LNCAP (cell line): ENCODE measurements around the gene CBFB.

ENCODE experiments used
- TF ChIP-seq, protein P1 (sequence below): fragments of 450-650 bp; IDR thresholded peaks from 2 replicates; pipeline ENCODE4 v1.5.1; 2017; ENCODE audit warnings: mild to moderate bottlenecking

Gene CBFB

GRCh38 chr16:67019171-67019570 is 9.8 kb upstream of the CBFB start:
- TF ChIP-seq, protein P1, sequence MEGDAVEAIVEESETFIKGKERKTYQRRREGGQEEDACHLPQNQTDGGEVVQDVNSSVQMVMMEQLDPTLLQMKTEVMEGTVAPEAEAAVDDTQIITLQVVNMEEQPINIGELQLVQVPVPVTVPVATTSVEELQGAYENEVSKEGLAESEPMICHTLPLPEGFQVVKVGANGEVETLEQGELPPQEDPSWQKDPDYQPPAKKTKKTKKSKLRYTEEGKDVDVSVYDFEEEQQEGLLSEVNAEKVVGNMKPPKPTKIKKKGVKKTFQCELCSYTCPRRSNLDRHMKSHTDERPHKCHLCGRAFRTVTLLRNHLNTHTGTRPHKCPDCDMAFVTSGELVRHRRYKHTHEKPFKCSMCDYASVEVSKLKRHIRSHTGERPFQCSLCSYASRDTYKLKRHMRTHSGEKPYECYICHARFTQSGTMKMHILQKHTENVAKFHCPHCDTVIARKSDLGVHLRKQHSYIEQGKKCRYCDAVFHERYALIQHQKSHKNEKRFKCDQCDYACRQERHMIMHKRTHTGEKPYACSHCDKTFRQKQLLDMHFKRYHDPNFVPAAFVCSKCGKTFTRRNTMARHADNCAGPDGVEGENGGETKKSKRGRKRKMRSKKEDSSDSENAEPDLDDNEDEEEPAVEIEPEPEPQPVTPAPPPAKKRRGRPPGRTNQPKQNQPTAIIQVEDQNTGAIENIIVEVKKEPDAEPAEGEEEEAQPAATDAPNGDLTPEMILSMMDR = no peak

- TF ChIP-seq, protein P1 = no peak
These were observed 7.6 kb upstream of the CBFB start for GRCh38 chr16:67021321-67021720.

DNA sequence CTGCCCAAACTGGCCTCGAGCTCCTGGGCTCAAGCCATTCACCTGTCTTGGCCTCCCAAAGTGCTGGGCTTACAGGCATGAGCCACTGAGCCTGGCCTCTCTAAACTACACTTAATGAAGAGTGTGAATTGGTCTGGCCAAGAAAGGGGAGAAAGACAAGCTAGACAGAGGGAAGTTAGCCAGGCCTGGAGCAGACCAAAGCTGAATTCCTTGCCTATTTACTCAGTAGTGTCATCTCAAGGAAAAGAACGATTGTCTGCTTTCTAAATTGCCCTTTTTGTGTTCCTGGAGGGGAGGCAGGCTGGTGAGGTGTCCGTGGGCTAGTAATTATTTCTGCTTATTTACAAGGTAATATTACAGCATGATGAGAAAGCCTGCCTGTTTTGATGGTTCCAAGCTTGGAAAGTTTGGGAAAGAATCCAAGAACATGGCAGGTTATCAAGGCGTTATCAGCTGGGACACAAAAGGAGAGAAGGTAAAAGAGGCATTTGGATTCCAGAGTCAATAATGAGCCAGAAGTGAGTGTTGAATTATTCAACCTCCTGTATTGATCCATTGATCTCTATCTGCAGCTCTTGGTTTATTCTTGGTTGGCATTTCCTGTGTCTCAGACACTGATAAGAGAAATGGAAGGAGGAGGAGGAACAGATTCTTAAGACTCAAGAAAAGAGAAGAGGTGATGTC is 6.3 kb upstream of the CBFB start:
- TF ChIP-seq, protein P1 = no peak

GRCh38 chr16:67023689-67024088 is 5.3 kb upstream of the CBFB start:
- TF ChIP-seq, protein P1 = no peak

DNA sequence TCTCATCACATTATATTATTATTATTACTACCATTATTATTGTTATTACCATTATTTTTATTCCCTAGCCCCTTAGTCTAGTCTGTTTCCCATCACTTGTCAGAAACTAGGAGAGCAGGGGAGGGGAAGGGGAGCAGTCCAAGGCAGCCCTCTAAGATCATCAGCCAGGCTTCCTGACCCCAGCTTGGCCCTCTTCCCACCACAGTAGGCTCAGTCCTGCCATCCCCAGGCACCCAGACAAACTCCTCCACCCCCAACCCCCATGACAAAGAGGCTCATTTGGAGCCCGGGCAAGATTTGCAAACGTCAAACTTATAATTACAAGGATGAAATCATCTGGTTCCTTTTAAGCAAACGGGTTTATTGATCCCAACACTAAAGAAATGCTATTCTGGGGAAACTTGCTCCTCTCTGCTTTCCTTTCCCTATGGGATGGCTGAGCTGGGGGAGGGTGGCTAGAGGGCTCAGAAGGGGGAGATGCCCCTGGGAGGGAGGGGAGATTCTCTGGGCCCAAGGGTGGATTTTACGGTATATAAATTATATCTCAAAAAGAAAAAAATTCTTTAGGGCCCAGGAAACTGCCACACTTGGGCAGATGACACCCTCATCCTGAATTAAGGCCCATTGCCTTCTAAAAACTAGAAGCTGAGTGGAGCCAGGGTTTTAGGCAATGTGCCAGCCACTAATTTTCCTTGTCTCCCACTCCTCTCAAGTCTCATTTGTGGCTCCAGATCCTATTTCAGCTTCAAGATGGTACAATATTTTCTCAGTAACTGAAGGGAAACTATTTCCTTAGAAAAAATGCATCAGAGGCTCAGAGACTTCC is 4.4 kb upstream of the CBFB start:
- TF ChIP-seq, protein P1 = no peak

DNA sequence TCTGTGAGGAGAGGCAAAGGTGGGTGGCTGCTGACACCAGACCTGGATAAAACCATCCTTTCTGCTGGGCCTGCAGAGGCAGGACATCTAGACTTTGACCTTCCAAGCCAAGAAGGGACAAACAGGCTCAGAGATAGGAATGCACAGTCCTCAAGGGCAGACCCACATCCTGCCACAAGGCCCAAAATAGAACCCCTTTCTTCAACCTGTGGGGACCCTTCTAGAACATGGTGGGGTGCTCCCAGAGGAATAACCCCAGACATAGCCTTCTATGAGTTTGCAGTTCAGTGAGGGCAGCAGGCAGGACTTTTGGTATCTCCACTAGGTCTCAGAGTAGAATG is 3.8 kb upstream of the CBFB start:
- TF ChIP-seq, protein P1 = no peak

DNA sequence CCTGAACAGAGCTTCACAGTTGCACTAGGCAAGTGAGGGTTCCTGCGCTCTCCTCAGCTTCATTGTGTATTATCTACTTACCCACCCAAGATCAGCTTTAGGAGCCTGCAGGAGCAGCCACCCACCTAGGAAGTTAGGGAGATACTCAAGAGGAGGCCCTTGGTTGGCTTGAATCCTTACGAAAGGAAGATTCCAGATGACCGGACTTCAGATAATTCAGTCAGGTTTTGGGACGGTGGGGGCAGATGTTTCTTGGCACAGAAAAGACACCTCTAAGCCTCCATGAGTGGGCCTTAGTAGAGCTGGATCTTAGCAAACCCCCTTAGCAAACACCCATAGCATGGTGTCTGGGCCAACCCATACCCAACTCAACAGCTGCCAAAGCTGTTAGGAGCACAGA is 2.4 kb upstream of the CBFB start:
- TF ChIP-seq, protein P1 = no peak
